GM21367 (cell line): ENCODE measurements around the gene LZTR1.
"Not testable (repeated sequence)": the region's sequence is repeated elsewhere in the genome, so short reads cannot be mapped to it uniquely, and the experiment has no call there.

ENCODE experiments used
- ATAC-seq: cut with Tn5 transposase; IDR thresholded peaks from one replicate; pipeline ENCODE4 v1.9.1; 2021; ENCODE audit not compliant: unreplicated experiment

The LZTR1 gene

GRCh38 chr22:20995329-20996030 is 13.4 kb downstream of the LZTR1 start:
- ATAC-seq, result no peak

DNA sequence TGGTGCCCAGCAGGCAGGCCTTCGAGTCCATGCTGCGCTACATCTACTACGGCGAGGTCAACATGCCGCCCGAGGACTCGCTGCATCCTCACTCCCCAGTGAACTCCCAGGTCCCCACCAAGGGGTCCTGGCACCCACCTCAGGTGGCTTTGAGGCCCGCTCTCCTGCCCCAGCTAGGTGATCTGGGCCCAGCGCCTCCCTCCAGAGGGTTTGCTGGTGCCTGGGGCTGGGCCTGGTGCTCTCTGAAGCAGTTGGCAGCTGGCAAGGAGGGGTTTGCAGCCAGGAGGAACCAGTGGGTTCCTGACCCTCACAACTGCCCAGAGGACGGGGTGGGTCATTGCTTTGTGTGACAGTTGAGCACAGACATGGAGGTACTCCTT is 13.9 kb downstream of the LZTR1 start:
- no peak for ATAC-seq

DNA sequence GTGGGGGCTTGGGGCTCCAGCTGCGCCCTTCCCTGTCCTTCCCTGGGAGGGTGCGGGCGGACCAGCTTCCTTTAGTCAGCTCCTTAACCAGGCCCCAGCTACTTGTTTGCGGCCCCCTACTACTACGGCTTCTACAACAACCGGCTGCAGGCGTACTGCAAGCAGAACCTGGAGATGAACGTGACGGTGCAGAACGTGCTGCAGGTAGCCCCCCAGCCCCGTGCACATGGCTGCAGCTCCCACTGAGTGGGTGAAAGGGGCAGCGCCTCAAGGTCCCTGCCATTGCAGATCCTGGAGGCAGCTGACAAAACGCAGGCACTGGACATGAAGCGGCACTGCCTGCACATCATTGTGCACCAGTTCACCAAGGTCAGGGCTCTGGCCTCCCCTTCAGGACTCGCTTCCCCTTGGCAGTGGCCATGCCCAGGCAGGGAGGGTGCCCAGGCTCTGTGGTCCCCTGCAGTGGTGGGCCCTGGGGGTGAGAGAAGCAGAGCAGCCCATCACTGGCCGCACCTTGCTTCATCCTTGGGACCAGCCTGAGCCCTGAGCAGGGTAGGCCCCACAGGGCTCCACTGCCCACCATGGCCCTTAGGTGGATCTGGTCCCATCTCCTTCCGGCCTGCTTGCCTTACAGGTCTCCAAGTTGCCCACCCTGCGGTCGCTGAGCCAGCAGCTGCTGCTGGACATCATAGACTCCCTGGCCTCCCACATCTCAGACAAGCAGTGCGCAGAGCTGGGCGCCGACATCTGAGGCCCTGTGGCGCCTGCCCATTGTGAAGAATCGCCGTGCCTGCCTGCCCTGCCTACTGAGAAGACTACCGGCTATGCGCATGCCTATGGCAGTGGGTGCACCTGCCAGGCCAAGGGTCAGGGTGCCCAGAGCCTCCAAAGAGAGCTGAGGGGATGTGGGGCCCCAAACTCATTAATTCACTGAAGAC is 14.8 kb downstream of the LZTR1 start:
- no peak for ATAC-seq

DNA sequence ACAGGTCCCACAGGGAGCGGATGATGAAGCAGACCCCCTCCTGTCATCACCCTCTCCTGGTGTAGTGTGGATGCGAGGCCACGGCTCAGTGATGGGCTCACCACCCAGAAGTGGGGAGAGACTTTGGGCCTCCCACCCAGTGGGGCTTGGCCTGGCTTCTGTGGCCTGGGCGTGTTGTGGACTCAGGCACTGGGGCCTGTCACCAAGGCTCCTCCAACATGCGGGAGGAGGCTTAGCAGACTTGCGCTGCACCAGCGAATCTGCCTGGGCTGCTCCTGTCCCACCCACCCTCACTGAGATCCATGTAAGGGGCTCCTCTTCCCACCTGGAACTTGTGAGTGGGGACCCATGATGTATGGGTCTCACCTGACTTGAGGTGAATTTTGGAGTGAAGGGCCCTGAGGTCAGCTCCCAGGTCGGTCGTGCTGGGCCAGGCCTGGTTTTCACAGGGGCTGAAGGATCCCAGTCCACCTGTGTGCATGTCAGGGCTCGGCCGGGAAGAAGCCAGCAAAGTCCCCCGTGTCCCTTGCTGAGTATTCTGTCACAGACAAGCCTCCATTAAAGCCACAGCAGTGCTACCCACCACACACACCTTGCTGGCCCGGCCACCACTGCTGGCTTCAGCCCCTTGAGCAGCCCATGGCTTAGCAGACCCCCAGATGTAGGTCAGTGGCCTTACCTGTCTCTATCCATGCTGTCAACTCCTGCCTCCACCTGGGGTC is 15.6 kb downstream of the LZTR1 start:
- no peak for ATAC-seq

- no peak for ATAC-seq
Measured at GRCh38 chr22:20998411-20999336, 16.6 kb downstream of the LZTR1 start.

DNA sequence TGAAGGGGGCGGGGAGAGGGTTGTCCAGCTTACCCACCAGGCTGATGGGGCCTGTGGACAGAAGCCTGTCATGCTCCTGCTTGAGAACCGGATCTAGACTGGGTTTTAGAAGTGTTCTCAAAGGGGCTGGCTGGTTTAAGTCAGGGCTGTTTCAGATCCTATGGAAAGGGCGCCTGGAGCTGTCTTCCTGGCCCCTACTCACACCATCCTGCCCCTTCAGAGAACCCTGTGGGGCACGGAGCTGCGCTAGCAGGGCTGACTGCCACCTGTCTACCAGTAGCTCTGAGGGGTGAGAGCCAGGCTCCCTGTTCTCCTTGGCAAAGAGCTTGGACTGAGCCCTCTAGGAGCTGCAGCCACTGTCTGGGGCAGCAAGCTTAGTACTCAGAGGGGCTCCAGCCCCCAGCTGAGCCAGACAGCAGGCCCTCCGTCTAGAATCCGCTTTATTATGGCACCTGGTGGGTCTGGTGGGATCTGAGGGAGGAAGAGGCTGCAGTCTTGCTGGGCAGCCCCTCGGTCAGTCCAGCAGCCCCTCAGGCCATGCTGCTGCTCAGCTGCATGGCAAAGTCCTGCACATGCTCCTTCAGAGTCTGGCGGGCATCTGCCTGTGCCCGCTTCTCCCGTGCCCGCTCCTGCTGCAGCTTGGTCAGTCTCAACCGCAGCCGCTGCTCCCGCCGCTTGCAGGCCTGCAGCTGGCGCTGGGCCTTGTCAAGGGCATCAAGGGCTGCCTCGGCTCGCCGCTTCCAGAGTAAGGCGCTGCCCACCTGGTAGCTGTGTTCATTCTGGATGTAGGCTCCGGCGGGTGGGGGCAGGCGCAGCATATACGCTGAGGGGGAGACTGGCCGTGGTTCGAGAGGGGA is 17.5 kb downstream of the LZTR1 start:
- no peak for ATAC-seq

GRCh38 chr22:21000207-21000986 is 18.3 kb downstream of the LZTR1 start:
- ATAC-seq, result no peak

DNA sequence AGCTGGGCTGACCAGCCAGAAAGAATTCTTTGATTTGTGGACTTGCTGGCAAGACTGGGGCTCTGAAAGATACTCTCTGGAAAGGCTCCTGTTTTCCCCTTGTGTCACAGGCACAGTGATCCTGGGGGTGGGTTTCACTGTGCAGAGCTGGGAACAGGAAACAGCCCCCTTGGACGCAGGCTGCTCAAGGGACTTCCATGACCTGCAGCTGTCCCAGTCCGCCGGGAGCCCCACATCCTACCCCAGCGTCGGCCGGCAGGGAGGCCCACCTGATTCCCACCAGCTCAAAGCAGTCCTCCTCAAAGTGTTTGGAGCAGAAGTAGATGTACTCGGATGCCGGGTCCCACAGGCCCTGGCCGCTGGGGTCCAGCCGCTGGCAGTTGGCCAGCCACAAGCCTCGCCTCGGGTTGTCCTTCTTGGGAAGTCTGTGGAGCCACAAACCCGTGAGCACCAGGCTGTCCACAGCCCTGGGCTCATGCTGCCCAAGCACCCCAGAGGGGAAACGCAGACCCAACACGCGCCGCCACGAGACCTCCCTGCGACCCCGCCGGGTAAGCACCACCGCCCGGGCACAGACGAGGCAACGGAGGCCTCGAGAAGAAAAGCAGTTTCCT is 19.0 kb downstream of the LZTR1 start:
- ATAC-seq, result no peak

DNA sequence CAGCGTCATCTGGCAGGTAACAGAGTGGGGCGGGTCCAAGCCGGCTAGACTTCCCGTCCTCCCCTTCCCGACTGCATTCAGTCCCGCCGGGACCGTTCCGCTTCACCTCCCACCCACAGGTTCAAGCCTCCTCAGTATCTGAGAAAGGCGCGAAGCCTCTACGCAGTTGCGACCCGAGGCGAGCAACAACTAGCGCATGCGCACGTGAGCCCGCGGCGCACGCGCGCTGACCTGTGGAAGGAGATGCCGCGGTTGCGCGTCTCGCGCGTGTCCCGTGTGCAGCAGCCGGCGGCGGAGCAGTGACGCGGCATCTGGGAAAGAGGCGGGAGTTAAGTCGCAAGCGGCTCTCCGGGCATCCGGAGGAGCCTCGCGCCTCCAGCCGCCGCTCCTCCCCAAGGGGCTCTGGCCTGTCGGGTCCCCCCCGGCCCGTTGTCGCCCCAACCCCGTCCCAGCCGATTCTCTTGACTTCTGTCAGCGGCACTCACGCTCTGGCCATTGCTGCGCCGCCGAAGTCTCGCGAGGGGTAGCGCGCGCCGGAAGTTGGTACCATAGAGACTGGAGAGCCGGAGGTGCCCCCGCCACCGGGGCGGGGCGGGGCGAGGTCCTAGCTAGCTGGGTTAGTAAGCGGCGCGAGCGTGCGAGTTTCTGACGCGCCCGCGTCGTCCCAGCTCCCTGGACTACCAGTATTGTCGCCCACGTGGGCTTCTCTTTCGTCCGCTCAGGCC is 19.7 kb downstream of the LZTR1 start, which contains the start of gene THAP7:
THAP7 (minus strand) TSS at position 518 of the 725 bp plus-strand sequence; CDS start at position 311, 207 bp downstream.
- peak; percentile 74 for ATAC-seq

GRCh38 chr22:21003782-21004181 is 21.7 kb downstream of the LZTR1 start:
- no peak for ATAC-seq

DNA sequence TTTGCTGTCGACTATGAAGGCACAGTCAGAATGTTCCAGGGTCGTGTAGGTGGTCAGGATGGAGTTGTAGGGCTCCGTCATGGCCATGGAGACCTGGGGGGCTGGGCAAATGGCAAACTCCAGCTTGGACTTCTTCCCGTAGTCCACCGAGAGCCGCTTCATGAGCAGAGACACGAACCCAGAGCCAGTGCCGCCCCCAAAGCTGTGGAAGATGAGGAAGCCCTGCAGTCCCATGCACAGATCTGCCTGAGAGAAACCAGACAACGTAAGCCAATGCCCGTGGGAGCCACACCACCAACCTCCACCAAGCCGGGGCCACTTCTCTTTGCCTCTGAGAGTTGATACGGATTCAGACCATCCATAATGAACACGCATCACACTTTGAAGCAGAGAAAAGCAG is 27.1 kb downstream of the LZTR1 start:
- ATAC-seq, result not testable (repeated sequence)

GRCh38 chr22:21009638-21010425 is 27.7 kb downstream of the LZTR1 start:
- ATAC-seq, result no peak

GRCh38 chr22:21010426-21011113 is 28.5 kb downstream of the LZTR1 start:
- no peak for ATAC-seq

- no peak for ATAC-seq
Measured at GRCh38 chr22:21012446-21013407, 30.6 kb downstream of the LZTR1 start.

GRCh38 chr22:21013657-21014201 is 31.6 kb downstream of the LZTR1 start:
- no peak for ATAC-seq
